Calu3 (cell line): ENCODE measurements around the gene GCSAML. TPM values are rescaled to one million over a fixed set of nuclear protein-coding genes. Genes with fewer than 3 reads are reported as not detected.

Experiments used
- BruUV-seq: library from RNA; stranded (reverse); fragments of 400-500 nt; replicated peaks from 2 replicates; lab custom pipeline; 2021; lab: Mats Ljungman, UMichigan
- CTCF ChIA-PET: fragments of 300-600 bp; sonication (Branson Sonifier 250); formaldehyde crosslinking; loops from one replicate; lab custom pipeline; 2022; ENCODE audit warnings: antibody characterized with exemption; lab: Charles Lee
- DNase-seq: peaks from one replicate; pipeline ENCODE4 v3.0.0; 2022
- H3K27ac Mint-ChIP-seq: one replicate; pipeline ENCODE4 v1.8.0; 2022; ENCODE audit warnings: mixed read lengths; ENCODE audit not compliant: unreplicated experiment
- H3K27me3 Mint-ChIP-seq: one replicate; pipeline ENCODE4 v1.8.0; 2022; ENCODE audit warnings: mixed read lengths; ENCODE audit not compliant: unreplicated experiment
- H3K36me3 Mint-ChIP-seq: one replicate; pipeline ENCODE4 v1.8.0; 2022; ENCODE audit warnings: mild to moderate bottlenecking, moderate library complexity, mixed read lengths; ENCODE audit not compliant: insufficient read depth, unreplicated experiment
- H3K4me1 Mint-ChIP-seq: one replicate; pipeline ENCODE4 v1.8.0; 2022; ENCODE audit warnings: mild to moderate bottlenecking, low read depth, mixed read lengths; ENCODE audit not compliant: unreplicated experiment
- H3K4me3 Mint-ChIP-seq: one replicate; pipeline ENCODE4 v1.8.0; 2022; ENCODE audit warnings: mild to moderate bottlenecking, low read depth, moderate library complexity, mixed read lengths; ENCODE audit not compliant: unreplicated experiment
- H3K9me3 Mint-ChIP-seq: one replicate; pipeline ENCODE4 v1.8.0; 2022; ENCODE audit warnings: low read depth, mixed read lengths; ENCODE audit not compliant: unreplicated experiment
- intact Hi-C: fragments of 100-400 bp; cut with micrococcal nuclease; formaldehyde crosslinking; loops from one replicate; pipeline ENCODE4 v1.10.0; 2022; ENCODE audit not compliant: unreplicated experiment
- total RNA-seq: library from RNA; stranded (reverse); gene quantifications from 2 replicates; pipeline ENCODE4 v1.2.3, GENCODE V29; 2022
- TF ChIP-seq, protein P1 (sequence below): fragments of 200-600 bp; IDR thresholded peaks from one replicate; pipeline ENCODE4 v1.8.0; 2022; ENCODE audit warnings: antibody characterized with exemption; ENCODE audit not compliant: unreplicated experiment

GCSAML gene
- total RNA-seq, 1 experiment from 2014 or later: not detected

DNA sequence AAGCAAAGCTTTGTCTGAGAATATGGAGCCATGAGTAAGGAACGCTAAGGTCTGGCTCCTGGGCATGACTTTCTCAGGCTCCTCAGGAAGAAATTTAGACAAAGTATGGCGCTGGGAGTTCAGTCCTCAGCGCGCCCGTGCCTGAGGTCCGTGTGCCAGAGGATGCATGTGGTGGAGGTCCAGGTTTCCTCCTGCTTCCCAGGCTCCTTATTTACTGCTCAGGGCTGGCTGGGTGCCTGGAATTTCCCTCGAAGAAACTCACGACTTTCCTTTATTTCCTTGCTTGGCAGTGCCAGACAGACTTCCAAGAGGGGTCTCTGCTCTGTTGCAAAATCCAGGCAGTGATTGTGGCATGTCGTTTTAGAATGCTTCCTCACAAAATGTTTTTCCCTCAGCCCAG is 13.3 kb downstream of the GCSAML start:
- Mint-ChIP-seq H3K4me3 (no peak overlapping the region), H3K36me3 (no peaks in the 10 kb centered on the region), H3K4me1 (no peaks in the 10 kb centered on the region), H3K9me3 (peaks cover 11% of the 10 kb centered on the region), H3K27ac (no peak overlapping the region), H3K27me3 (no peaks in the 10 kb centered on the region)
- no peak for DNase-seq
- TF ChIP-seq, protein P1, sequence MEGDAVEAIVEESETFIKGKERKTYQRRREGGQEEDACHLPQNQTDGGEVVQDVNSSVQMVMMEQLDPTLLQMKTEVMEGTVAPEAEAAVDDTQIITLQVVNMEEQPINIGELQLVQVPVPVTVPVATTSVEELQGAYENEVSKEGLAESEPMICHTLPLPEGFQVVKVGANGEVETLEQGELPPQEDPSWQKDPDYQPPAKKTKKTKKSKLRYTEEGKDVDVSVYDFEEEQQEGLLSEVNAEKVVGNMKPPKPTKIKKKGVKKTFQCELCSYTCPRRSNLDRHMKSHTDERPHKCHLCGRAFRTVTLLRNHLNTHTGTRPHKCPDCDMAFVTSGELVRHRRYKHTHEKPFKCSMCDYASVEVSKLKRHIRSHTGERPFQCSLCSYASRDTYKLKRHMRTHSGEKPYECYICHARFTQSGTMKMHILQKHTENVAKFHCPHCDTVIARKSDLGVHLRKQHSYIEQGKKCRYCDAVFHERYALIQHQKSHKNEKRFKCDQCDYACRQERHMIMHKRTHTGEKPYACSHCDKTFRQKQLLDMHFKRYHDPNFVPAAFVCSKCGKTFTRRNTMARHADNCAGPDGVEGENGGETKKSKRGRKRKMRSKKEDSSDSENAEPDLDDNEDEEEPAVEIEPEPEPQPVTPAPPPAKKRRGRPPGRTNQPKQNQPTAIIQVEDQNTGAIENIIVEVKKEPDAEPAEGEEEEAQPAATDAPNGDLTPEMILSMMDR: no peak
- BruUV-seq: no TSS peak
- intact Hi-C loops: no loop called here
- CTCF ChIA-PET: no interaction called here

DNA sequence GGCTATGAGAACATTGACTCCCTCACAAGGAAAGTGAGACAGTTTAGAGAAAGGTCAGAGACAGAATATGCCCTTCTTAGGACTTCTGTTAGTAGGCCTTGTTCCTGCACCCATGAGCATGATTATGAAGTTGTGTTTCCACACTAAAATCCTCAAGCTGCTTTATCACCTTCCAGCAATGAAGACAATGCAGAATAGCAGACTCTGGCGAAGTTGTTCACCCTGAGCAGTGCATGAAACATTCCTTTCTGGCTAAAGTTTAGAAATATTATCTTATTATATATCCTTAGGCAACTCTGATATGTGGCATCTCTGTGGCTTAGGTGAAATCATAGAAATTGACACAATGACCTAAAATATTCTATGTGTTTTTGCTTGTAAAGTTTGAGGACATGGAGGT is 25.3 kb downstream of the GCSAML start:
- DNase-seq: no peak
- Mint-ChIP-seq H3K9me3 (peaks cover 28% of the 10 kb centered on the region), H3K4me3 (no peak overlapping the region), H3K27me3 (no peaks in the 10 kb centered on the region), H3K4me1 (no peaks in the 10 kb centered on the region), H3K27ac (no peak overlapping the region), H3K36me3 (no peaks in the 10 kb centered on the region)
- CTCF ChIA-PET: no interaction called here
- TF ChIP-seq, protein P1: no peak
- intact Hi-C loops: no loop called here
- no TSS peak for BruUV-seq

DNA sequence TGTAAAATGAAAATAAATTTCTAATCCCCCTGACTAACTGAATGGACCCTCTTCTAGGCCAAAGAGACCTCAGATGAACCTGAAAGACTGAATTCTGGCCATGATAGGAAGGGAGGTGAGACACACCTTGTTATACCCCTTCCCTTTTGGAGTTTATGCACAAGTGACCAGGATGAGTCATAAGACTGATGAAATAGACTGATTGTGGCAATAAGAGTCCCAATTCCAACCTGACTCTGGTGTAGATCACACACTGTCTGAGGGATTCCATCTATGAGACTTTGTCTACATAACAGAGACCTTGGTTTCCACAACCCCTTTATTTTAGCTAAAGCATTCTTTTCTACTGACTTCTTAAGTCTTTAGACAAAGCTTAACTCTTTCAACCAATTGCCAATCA is 25.7 kb downstream of the GCSAML start:
- no peak for DNase-seq
- H3K4me3 Mint-ChIP-seq: no peak overlapping the region
- H3K27ac Mint-ChIP-seq: no peak overlapping the region
- intact Hi-C loops: no loop called here
- TF ChIP-seq, protein P1: no peak
- no TSS peak for BruUV-seq
- H3K4me1 Mint-ChIP-seq: no peaks in the 10 kb centered on the region
- H3K27me3 Mint-ChIP-seq: no peaks in the 10 kb centered on the region
- peaks cover 29% of the 10 kb centered on the region for H3K9me3 Mint-ChIP-seq
- CTCF ChIA-PET: no interaction called here
- no peaks in the 10 kb centered on the region for H3K36me3 Mint-ChIP-seq

DNA sequence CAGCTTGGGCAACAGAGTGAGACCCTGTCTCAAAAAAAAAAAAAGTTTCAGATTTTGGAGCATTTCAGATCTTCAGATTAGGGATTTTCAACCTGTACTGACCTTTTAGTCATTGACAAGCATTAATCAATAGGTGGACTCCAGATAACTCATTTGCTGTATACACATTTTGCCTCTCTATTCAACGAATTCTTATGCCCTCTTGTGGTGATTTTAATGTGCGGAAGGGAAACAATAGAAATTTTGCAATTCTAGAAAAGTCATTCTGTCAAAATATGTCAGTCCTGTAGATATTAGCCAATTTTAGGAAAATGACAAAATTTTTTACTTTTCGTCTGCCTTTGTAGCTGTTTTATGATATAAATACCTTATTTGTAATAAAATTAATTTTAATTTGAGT is 27.6 kb downstream of the GCSAML start:
- no peaks in the 10 kb centered on the region for H3K27me3 Mint-ChIP-seq
- CTCF ChIA-PET: no interaction called here
- no peak overlapping the region for H3K27ac Mint-ChIP-seq
- no peak for DNase-seq
- peaks cover 25% of the 10 kb centered on the region for H3K9me3 Mint-ChIP-seq
- no peak overlapping the region for H3K4me3 Mint-ChIP-seq
- H3K36me3 Mint-ChIP-seq: no peaks in the 10 kb centered on the region
- no peaks in the 10 kb centered on the region for H3K4me1 Mint-ChIP-seq
- TF ChIP-seq, protein P1: no peak
- no TSS peak for BruUV-seq
- intact Hi-C loops: no loop called here
